Breast epithelium (tissue), 3 donors: ENCODE results near the gene C1S.

Experiments used
- POLR2A ChIP-seq: fragments of 450-650 bp; IDR thresholded peaks from one replicate; pipeline ENCODE4 v1.6.1; 2016; ENCODE audit warnings: antibody characterized with exemption, mild to moderate bottlenecking, moderate library complexity
- POLR2AphosphoS5 ChIP-seq, 3 donors: sonication (generic); formaldehyde crosslinking; IDR thresholded peaks; one replicate each; pipeline ENCODE4 v1.6.1; 2017; ENCODE audit warnings: antibody characterized with exemption in 3 of 3
- TF ChIP-seq, protein P1 (sequence below), 3 donors: fragments of 450-650 bp; IDR thresholded peaks; one replicate each; pipeline ENCODE4 v1.5.1; 2016 to 2017; ENCODE audit warnings: antibody characterized with exemption in 3 of 3, mild to moderate bottlenecking in 3 of 3, moderate library complexity in 3 of 3

DNA sequence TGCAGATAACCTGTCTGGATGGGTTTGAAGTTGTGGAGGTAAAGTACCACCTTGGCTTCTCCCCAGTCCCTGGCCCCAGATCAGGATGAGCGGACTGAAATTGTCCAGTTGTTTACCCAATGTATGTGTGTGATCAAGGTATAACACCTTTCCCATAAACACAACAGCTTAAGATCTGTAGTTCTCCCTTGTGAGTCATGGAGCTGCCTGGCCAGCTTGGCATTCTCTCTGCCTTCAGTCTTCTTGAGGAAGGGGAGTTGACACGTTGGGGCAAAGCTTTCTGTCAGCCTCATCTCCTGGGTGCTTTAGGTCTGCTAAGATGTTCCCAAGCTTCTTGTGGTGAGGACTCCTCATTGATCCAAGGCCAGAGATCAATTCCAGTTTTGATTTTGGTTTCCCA, 6.1 kb downstream of the C1S start:
- no peak for TF ChIP-seq POLR2A
- TF ChIP-seq, protein P1, sequence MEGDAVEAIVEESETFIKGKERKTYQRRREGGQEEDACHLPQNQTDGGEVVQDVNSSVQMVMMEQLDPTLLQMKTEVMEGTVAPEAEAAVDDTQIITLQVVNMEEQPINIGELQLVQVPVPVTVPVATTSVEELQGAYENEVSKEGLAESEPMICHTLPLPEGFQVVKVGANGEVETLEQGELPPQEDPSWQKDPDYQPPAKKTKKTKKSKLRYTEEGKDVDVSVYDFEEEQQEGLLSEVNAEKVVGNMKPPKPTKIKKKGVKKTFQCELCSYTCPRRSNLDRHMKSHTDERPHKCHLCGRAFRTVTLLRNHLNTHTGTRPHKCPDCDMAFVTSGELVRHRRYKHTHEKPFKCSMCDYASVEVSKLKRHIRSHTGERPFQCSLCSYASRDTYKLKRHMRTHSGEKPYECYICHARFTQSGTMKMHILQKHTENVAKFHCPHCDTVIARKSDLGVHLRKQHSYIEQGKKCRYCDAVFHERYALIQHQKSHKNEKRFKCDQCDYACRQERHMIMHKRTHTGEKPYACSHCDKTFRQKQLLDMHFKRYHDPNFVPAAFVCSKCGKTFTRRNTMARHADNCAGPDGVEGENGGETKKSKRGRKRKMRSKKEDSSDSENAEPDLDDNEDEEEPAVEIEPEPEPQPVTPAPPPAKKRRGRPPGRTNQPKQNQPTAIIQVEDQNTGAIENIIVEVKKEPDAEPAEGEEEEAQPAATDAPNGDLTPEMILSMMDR (IDR thresholded peaks at IDR 0.05) = no peak
- no peak for TF ChIP-seq POLR2AphosphoS5 (IDR thresholded peaks at IDR 0.05)
